Endothelial cell of umbilical vein (primary cell): ENCODE results near the gene ID2.

Source experiments
- CTCF ChIP-seq, 2 donors: IDR thresholded peaks; 1 replicate in 1 of 2; 2 replicates in 1 of 2; pipeline ENCODE4 v1.5.1; 2011; ENCODE audit warnings: low read length in 2 of 2, mild to moderate bottlenecking in 2 of 2, moderate library complexity in 2 of 2, control low read depth in 1 of 2, inconsistent platforms in 1 of 2, low read depth in 1 of 2; ENCODE audit not compliant: insufficient read depth in 1 of 2; ENCODE audit errors: extremely low read depth in 1 of 2
- EZH2 ChIP-seq: IDR thresholded peaks from 2 replicates; pipeline ENCODE4 v1.6.1; 2012; ENCODE audit warnings: borderline replicate concordance, low read depth, mild to moderate bottlenecking, moderate library complexity, low read length, inconsistent platforms; ENCODE audit not compliant: severe bottlenecking
- JUN ChIP-seq: IDR thresholded peaks from 2 replicates; pipeline ENCODE4 v1.6.1; 2011; ENCODE audit warnings: borderline replicate concordance, low read depth; ENCODE audit not compliant: insufficient read length, insufficient read depth
- POLR2A ChIP-seq: IDR thresholded peaks from 2 replicates; pipeline ENCODE4 v1.6.1; 2012; ENCODE audit warnings: low read depth, mild to moderate bottlenecking, control low read depth, low read length

DNA sequence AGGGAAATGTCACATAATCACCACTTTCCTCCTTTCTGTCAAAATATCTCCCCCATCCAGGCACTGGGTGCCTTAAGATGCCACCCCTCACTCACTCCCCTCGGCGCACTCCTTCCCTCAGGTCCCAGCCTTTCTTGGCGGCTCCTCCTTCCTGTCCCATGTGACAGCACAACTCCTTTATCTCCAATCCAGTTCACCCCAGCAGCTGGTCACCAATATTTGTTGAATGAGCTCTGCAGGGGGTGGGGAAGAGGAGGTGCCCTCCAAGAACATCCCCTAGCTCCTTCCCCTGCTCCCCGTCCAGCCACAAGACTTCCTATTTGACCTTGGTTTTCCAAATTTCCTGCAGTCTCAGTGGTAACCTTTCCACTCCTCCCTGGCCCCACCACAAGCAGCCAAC, 31.6 kb upstream of the ID2 start:
- no peak for TF ChIP-seq CTCF (IDR thresholded peaks at IDR 0.05; ENCODE audit: extremely low read depth in 1 of 2, insufficient read depth in 1 of 2, low read depth in 1 of 2, low read length in 2 of 2)
- TF ChIP-seq POLR2A = no peak
- TF ChIP-seq EZH2 = no peak
- no peak for TF ChIP-seq JUN
